Measurements from ENCODE around the gene LYPD6B.

The LYPD6B gene

DNA sequence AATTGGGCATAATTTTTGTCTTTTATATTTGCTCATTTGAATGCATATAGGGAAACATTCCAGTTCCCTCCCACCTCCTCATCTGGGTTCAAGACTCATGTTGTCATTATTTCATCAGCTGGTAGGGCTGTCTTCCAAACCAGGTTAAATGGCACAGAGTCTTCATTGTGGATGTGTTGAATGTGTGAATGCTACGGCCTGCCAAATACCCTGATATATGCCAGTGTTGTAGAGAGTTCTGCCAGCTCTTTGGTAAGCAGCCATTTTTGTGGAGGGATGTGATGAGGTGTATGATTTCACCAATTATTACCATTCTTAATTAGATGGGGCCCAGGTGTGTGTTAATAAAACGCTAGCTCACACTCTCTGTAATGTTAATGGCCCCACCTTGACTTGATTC lies 121.7 kb downstream of the LYPD6B start:
- no peak for DNase-seq (ENCODE audit: low read depth, low spot score)

DNA sequence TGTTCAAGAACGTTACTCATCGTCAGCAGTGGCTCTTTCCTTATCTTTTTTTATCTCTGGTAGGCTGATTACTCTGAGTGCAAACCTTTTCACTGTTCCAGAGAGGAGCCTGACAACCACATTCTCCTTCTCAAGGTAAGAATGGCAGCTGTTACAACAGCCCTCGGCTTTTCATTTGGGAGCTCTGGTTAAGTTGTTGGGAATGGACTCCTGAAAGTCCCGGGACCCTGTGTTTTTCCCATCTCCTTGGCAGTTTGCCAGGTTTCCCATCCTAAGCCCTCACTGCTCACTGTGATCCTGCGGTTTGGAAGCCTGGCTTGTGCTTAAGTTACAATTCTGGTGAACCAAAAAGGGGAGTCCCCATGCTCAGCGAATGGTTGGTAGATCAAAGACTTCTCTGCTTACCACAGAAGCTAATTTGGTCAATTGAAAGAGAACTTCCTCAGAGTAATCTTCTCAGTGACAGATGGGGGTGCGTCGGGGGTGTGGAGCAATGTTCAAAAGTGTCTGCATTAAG lies 122.3 kb downstream of the LYPD6B start:
- no peak for DNase-seq (ENCODE audit: low read depth, low spot score)

DNA sequence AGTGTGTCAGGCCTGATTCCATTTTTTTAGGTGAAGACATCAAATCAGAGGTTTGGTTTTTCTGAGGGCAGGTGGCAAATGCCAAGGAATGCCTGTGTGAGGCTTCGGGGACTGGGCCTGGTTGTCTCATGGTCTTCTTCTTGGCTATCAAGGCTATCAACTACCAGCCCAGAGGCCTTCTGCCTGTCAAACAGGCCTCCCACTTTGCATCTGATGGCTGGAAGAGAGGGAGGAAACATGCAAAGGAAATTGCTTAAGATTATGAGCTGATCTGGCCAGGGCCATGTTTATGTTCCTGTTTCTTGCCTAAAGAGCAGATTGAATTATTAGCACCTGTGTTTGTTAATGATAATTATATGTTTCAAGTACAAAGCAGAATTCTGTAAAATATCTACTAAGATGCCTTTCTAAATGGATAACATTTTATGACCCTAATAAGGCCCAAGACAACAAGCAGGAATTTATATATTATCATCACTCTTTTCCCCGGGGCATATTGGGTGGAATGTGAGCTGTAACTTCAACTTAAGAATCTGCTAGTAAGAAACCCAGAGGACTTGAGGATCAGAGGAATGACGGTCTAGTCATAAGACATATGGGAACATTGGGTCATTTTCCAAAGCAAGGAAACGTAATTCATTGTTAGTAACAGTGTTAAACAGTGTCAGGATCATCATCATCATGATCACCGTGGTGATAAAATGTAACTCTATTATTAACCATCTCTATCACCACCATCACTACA lies 123.2 kb downstream of the LYPD6B start:
- no peak for DNase-seq (ENCODE audit: low read depth, low spot score)

DNA sequence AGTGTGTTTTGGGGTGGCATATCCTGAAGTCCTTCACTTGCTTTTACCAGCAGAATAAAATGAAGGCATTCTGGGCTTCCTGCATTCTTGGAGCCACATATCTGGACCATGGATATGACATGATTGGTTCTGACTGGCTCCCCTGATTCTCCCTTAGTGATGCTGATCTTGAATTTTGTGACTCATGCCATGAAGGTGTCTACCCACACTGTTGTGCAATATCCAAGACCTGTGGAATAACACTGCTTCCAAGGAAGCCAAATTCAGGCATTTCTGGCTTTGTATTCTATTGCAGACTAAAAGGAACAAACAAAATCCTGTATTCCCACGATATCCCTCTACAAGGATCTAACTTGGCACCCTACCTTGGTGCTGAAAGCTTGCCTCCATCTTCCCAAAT lies 125.8 kb downstream of the LYPD6B start:
- no peak for DNase-seq (ENCODE audit: low read depth, low spot score)

DNA sequence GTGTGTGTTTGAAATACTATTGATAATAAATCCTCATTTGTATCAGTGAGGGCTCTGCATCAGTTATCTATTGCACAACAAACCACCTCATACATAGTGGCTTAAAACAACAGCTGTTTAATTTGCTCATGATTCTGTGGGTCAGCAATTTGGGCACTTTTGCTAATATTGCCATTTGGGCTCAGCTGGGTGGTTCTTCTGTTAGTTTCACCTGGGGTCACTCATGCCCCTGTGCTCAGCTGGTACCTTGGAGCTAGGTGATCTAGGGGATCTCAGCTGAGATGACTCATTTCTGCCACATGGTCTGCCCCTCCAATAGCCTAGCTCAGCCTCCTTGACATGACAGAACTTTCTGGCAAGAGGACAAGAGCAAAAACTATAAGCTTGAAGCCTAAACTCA lies 126.3 kb downstream of the LYPD6B start:
- no peak for DNase-seq (ENCODE audit: low read depth, low spot score)

DNA sequence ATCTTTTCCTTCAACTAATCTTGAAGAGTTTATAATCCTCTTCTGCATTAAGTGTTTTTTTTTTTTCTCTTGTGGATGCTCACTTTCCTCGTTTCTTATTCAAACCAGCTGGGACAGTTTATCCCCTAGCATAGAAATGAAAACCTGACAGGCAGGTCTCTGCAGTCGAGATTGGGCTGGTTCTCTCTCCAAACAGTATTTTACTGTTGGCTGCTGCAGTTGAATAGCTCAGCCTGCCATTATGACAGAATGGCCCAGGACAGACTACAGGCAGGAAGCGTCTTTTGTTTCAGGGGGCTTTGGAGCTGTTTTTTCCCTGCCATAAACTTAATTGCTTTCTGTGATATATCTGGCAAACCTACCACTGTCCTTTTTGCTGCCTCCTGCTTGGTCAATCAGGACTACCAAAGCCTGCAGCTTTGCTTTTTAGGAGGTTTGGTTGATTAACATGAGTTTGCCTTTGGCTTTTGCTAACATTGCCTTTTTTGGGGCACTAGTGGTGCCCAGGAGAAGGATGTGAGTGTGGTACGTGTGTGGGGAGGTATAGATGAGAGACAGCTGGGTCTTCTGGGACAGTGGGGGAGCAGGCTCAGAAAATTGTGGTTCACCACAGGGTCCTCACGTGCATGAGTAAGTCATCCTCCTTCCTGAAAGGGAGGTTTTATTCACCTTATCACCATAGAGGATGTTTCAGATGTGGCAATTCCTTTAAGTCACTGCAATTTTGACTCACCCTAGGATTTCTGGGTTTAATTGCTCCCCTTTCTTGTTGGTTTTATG lies 128.7 kb downstream of the LYPD6B start:
- DNase-seq (ENCODE audit: low read depth, low spot score), result no peak

DNA sequence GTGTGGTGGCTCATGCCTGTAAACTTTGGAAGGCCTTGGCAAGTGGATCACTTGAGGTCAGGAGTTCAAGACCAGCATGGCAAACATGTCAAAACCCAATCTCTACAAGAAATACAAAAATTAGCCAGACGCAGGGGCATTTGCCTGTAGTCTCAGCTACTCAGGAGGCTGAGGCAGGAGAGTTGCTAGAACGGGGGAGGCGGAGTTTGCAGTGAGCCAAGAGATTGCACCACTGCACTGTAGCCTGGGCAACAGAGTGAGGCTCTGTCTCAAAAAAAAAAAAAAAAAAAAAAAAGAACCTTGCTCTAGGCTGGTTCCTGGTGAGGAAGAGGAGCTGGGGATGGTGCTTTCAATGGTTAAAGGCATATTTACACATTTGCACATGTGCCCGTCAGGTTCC lies 129.4 kb downstream of the LYPD6B start:
- DNase-seq (ENCODE audit: low read depth, low spot score), result no peak

DNA sequence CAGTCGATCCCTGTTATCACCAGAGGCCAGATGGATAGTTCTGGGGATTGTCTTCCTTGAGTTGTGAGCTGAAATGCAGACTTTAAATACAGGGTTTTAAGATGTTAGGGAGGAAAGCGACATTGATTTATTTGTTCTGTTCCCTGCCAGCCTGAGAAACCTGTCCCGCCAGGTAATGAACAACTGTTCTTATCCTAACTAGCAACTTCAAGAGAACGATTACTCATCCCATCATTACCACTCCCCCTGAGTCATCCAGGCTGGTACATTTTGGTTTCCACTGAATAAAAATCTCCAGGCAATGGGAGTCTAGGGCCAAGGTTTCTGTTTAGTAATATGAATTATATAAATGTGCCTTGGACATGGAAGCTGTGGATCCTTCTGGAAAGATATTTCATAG lies 131.2 kb downstream of the LYPD6B start:
- no peak for DNase-seq (ENCODE audit: low read depth, low spot score)

DNA sequence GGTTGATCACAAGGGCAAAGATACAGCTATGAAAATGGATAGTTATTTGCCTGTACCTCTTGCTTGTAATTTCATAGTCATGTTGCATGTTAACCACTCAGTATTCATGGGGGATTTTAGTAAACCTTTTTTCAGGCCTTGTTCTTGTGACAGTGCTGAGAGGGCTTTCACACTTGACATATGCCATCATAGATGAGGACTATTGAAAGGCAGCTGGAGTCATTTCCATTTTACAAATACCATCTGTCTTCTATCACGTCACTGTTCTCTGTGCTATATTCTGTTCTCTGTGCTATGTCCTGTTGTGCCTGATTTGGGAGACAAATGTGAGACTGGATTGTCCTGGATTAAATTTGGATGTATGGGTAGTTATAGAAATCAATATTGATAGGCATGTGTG lies 131.7 kb downstream of the LYPD6B start:
- DNase-seq (ENCODE audit: low read depth, low spot score), result no peak

DNA sequence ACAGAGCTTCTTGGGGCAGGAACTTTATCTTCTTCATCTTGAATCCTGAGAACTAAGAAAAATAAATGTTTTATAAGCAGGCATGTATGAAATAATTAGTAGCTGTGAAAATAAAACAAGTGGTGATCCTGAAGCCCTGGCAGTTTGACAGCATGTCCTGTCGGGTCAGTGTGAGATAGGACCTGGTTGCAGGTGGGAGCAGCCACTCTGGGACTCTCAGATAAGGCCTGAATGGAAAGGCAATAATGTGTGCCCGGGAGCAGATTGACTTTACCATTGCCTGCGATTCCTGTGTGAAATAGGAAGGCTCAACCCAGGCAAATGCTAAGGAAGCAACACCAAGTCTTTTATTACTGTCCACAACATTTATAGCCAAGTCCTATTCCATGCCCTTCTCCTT lies 132.4 kb downstream of the LYPD6B start:
- DNase-seq (ENCODE audit: low read depth, low spot score), result no peak

DNA sequence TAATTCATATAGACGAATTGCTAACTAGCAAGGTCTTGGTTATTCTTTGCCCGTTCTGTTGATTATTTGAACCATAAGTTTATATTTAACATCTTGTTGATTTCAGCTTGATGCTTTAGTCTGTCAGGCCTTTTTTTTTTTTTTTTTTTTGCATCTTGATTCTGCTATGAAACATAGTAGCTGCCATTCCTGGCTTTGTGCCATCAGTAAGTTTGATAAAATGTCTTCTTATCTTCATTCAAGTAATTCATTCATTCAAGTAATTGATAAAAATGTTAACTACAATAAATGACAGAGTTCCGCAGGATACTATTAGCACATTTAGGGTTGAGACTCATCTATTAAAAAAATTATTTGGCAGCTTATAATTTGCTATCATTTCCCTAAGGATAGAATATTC lies 134.7 kb downstream of the LYPD6B start:
- DNase-seq (ENCODE audit: low read depth, low spot score), result no peak

DNA sequence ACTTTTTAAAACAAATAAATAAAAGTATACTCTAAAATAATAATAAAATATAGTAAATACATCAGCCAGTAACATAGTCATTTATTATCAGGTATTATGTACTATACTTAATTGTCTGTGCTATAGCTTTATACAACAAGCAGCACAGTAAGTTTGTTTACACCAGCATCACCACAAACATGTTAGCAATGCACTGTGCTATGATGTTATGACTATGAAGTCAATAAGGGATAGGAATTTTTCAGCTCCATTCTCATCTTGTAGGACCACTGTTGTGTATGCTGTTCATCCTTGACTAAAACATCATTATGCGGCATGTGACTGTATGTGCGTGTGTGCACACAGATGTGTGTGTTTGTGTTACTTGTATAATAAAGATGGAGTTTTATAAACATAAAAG lies 137.5 kb downstream of the LYPD6B start:
- no peak for DNase-seq (ENCODE audit: low read depth, low spot score)

DNA sequence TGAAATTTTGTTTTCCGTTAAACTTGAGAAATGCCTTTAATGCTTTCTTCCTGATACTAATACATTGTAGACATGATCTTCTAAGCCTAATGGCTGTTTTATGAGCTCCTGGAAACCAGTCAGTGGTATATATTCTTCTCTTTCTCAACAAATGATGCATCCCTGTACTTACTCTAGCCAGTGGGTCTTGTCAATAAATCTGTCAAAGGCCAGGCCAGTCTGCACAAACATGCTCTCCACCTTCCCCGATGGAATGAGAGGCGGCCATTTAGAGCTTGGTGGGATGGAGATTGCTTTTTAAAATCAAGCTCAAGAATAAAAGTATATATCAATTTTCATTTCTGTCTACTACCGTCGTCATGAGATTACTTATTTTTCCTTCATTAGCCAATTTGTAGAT lies 140.1 kb downstream of the LYPD6B start:
- no peak for DNase-seq (ENCODE audit: low read depth, low spot score)

DNA sequence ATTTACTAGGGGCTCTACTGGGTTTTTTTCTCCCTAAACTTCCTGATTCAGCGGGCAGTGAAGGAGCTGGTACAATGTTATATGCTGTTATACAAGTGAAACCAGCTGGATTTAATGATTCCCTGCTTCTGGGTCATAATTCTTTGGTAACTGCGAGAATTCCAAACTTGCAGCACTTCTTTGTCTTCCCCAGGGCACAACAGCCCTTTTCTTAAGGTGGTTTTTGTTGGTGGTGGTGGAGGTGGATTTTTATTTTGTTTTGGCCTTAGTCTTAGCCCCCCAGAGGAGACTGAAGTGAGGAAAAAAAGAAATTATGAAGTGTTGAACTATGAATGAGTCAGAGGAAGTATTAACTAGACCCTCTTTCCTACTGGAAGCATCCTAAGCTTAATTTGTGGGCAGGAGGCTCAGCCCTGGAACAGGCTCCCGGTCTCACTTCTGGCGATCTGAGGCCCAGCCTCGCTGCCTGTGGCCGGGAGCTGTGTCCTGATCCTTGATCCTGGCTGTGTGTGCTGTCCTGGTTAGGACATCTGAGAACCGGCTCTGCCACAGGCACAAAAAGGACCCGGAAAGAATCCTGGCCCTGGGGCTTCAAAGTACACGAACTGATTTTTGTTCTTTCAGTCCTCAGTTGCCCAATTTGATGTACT lies 141.9 kb downstream of the LYPD6B start:
- DNase-seq (ENCODE audit: low read depth, low spot score), result no peak

DNA sequence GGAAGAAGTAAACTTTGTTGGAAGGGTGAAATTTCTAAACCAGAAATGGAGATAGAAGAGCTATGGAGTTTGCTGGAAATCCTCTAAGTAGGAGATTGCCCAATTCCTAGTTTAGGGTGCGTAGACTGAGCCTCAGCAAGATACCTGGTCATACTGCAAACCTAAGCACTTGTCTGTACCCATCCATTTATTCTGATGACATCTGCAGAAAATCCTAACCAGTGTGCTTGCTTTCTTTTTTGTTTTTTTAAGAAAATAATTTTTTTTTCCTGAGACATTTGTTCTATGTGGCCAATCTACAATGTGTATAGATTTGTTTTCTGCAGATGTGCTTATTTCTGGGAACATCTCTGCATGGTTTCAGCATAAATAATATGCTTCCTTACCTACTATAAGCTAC lies 144.7 kb downstream of the LYPD6B start:
- no peak for DNase-seq (ENCODE audit: low read depth, low spot score)

DNA sequence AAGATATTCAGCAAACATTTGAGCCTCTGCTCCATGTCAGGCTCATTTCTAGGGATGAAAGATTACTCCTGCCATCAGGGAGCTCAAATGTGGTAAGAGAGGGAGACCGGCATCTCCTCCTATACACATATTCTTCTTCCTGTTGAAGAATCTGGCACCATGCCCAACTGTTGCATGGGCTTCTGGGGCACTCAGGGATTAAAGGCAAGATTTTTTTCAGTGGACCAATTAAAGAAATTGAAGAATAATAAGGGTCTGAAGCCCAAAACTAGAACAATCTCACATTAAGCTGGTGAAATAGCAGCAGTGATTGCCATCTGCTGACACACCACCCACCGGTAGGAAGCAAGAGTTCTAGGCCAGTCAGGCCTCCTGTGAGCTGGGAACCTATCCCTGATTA lies 146.5 kb downstream of the LYPD6B start:
- no peak for DNase-seq (ENCODE audit: low read depth, low spot score)

DNA sequence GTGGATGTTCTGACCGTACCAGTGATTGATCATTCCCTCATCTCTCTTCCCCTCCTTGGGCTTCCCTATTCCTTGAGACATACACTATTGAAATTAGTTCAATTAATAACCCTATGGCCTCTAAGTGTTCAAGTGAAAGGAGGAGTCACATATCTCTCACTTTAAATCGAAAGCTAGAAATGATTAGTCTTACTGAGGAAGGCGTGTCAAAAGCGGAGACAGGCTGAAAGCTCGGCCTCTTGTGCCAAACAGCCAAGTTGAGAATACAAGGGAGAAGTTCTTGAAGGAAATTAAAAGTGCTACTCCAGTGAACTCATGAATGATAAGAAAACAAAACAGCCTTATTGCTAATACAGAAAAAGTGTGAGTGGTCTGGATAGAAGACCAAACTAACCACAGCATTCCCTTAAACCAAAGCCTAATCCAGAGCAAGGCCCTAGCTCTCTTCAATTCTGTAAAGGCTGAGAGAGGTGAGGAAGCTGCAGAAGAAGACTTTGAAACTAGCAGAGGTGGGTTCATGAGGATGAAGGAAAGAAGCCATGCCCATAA lies 147.5 kb downstream of the LYPD6B start:
- no peak for DNase-seq (ENCODE audit: low read depth, low spot score)

DNA sequence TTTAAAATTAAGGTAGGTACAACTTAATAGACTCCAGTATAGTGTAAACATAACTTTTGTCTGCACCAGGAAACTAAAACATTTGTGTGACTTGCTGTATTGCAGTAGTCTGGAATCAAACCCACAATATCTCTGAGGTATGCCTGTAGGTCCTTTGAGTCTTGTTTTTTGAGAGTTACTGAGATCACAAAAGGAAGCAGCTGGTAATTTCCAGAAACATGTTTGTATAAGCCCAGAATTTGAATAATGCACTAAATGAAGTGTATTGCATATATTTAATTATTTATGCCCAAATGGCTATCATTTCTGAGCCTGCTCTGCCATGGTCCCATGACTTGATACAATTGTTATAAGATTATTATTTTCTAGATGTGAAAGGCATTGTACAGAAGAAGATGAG lies 148.6 kb downstream of the LYPD6B start:
- no peak for DNase-seq (ENCODE audit: low read depth, low spot score)

DNA sequence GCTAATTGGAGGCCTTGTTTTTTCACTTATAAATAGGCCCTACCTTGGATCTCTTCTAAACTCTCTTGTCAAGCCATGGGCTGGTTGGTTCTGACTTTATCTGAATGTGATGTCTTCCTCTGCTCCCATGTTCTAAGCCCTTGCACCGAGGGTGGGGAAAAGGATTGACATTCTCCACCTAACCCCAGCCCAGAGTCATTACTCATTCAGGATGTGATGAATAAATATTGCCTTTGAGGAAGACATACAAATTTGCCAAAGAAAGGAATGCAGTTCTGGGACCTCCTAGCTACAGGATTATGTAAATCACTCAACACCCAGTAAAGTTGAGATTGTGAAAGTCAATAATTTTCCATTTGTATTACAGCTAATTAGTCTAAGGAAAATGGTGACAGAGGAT lies 149.8 kb downstream of the LYPD6B start:
- no peak for DNase-seq (ENCODE audit: low read depth, low spot score)

DNA sequence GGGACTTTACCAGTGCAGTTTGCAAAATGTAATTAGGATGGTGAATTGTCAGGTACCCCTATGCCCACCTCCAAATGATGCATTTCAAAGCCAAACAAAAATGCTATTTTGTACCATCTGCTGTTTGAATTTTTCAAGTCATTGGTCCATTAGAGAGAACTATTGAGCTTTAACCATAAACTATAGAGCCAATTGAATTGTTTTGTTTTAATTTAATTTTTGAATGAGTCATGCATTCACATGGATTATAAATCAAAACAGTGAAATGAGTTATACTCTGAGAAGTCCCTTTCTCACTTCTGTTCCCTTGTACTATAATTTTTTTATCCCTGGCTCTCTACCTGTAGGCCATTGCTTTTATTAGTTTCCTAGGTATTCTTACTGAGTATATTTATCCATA lies 151.3 kb downstream of the LYPD6B start:
- DNase-seq (ENCODE audit: low read depth, low spot score), result no peak

DNA sequence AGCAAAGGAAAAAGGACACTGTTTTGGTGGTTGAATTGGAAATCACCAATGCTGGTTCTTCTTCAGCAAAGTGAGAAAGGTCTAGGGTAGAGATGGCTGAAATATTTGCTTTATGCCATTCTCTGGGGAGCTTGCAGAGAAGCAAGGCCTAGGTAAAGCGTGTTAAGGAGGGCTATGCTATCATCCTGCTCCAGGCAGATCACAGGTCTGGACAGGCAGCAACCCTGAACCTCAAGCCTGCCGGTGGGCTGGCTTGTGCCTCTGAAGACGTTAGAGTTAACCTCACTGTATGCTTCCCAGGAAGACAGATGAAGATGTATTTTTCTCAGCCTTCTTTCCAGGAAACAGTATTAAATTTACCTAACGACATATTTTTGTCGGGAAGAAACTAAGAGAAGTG lies 153.4 kb downstream of the LYPD6B start:
- DNase-seq (ENCODE audit: low read depth, low spot score), result no peak

DNA sequence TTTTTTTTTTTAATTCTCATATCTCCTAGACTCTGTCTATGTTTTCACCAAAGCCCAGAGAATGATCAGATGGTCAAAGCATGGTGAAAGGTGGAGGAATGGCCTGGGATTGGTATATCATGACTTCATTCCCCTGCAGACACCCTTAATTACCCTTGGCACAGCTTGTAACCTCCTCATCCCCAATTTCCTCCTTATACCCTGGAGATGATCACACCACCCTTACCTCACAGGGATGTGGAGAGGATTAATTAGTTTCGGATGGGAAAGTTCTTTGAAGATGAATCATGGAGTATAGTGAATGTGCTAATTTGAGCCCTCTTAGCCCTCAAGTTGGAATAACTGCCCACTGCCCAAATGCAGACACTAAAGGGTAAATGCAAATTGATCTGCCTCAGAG lies 153.9 kb downstream of the LYPD6B start:
- no peak for DNase-seq (ENCODE audit: low read depth, low spot score)
